HG03378 (cell line): ENCODE measurements around the gene ACP3.

ENCODE experiments used
- ATAC-seq: cut with Tn5 transposase; IDR thresholded peaks from one replicate; pipeline ENCODE4 v1.9.1; 2021; ENCODE audit warnings: mild to moderate bottlenecking, moderate library complexity; ENCODE audit not compliant: unreplicated experiment

ACP3 gene

GRCh38 chr3:132405609-132406299 lies 88.5 kb downstream of the ACP3 start:
- ATAC-seq: no peak

GRCh38 chr3:132406587-132406986 lies 89.4 kb downstream of the ACP3 start:
- no peak for ATAC-seq

GRCh38 chr3:132407025-132407424 lies 89.8 kb downstream of the ACP3 start:
- no peak for ATAC-seq
